HG03575 (cell line): ENCODE data around the gene RPL19.

Source experiments
- ATAC-seq: cut with Tn5 transposase; IDR thresholded peaks from one replicate; pipeline ENCODE4 v1.9.1; 2021; ENCODE audit not compliant: unreplicated experiment, insufficient number of reproducible peaks, low FRiP score; ENCODE audit errors: extremely low read depth

The RPL19 gene

DNA sequence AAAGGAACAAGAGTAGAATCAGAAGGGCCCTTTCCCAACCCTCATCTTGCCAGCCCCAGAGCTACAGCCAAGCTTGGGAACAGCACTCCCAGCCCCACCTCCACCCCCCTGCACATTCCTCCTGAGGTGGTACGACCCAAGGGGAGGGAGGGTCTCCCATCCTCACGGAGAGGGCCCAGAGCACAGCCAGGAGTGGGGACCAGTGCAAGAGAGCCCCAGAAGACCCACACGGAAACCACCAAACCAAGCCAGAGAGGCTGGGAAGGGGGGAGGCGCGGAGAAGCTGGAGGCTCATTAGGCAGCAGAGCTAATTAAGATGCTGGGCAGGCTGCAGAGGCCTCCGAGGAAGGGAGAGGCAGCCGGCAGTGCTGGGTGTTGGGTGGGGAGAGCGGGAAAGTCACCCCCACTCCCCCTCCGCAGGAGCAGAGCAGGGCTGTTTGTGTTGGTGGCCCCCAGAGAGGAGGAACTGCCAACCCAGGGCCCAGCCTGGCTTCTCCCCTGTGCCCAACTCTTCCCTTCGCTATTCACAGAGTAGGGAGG lies 5.0 kb upstream of the RPL19 start:
- no peak for ATAC-seq

- ATAC-seq, result no peak
Observed at GRCh38 chr17:39195568-39196160, 4.4 kb upstream of the RPL19 start.

- no peak for ATAC-seq
Observed at GRCh38 chr17:39196241-39196807, 3.8 kb upstream of the RPL19 start.

DNA sequence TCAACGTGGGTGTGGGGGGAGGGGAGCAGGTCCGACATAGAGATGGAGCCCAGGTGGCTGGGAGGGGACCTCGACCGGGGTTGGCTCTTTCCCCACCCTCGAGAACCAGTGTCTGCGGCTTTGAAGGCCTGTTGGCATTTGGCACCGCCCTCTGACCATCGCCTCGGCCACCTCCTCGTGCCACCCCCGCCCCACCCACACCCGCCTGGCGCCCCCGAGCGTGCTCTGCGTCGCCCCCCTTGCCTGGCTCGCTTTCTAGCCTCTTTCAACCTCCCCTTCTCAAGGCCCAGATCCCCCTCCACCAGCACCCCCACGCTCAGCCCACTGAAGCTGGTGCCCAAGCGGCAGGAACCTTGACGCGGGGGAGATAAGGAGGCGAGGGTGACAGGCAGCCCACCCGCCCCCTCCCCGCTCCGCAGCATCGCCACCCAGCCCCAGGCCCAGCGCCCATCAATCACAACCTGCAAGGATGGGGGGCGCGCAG lies 3.2 kb upstream of the RPL19 start:
- ATAC-seq, result no peak

- no peak for ATAC-seq
Observed at GRCh38 chr17:39197380-39198185, 2.5 kb upstream of the RPL19 start, which contains the start of gene CACNB1. TSS of gene CACNB1 (minus strand) at chr17:39197669. CDS start at chr17:39197495, 174 bp downstream.

GRCh38 chr17:39198186-39198566 lies 1.9 kb upstream of the RPL19 start:
- no peak for ATAC-seq

DNA sequence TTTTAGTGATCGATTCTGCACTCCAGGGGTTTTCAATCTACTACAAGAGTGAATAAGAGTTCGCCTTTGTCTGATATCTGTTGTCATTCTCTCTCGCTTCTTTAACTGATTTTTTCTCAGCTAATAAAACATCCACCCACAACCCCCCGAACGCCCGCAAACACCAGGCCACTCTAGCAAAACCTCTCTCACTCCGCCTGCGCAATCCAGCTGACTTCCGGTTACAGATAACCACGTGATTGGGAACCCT lies 338 bp upstream of the RPL19 start:
- no peak for ATAC-seq

- no peak for ATAC-seq
Observed at GRCh38 chr17:39200957-39201510, 951 bp downstream of the RPL19 start.

DNA sequence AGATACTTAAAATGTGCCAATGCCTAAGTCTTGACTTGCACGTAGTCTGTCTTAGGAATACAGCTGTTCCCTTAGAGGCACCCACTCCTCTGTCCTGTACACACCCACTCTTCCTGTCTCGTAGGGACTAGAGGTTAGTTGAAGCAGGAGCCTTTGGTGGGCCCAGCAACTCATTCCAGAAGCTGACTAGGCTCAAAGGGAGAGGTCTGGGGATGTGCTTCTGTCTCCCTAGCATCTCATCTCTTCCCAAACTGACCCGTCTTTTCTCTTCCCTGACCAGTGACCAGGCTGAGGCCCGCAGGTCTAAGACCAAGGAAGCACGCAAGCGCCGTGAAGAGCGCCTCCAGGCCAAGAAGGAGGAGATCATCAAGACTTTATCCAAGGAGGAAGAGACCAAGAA lies 4.2 kb downstream of the RPL19 start:
- ATAC-seq, result no peak

GRCh38 chr17:39205112-39205526 lies 5.0 kb downstream of the RPL19 start:
- no peak for ATAC-seq

GRCh38 chr17:39208136-39208535 lies 8.1 kb downstream of the RPL19 start:
- no peak for ATAC-seq

DNA sequence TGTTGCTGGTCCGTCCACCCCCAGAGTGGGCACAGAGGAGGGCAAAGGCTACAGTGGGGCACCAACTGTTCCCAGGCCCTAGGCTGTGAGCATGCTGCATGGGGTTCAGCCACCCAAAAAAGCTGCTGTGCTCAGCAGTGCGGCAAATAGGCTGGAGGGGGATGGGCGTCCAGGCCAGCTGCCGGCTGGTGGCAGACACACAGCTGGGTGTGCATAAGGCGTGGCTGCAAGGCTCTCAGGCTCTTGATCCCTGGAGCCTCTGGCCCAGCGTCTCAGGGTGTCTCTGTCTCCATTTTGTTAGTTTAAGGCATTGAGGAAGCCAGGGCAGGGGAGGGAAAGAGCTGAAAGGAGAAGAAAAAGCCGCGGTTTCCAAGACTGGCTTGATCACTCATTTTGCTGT lies 8.8 kb downstream of the RPL19 start:
- no peak for ATAC-seq

DNA sequence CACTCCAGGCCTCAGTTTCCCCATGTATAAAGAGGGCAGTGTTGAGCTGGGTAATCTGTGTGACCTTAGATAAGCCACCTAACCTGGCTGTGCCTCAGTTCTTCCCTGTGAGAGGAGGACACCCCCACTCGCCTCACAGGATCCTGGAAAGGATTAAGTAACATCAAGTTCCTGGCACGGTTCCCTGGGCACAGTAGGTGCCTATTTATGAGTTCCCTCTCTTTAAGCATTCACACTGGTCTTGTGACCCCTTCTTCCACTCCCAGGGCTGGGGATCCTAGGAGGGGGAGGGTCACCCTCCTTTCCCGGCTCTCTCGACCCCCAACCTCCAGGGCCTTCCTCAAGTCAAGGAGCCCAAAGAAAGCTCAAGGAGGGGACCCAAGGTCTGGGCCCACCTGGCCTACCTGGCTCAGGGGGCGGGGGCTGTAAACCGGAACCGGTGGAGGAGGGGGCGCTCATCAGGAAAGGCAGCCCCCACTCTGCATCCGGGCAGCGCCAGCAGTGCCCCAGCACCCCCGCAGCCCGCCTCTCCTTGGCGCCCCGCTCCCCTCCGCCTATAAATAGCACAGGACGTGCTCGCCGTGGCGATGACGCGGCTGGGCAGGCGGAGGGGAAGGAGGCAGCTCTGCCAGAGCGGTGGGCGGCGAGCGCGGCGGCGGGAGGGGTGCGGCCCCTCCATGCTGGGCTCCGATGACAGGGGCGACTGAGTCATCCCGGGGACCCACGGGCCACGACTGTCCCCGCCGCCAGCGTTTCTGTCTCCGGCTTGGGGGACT lies 9.4 kb downstream of the RPL19 start:
- ATAC-seq, result no peak

GRCh38 chr17:39210093-39210434 lies 10.0 kb downstream of the RPL19 start:
- ATAC-seq, result no peak

- no peak for ATAC-seq
Observed at GRCh38 chr17:39212195-39212810, 12.2 kb downstream of the RPL19 start.

- no peak for ATAC-seq
Observed at GRCh38 chr17:39212841-39213480, 12.9 kb downstream of the RPL19 start.

DNA sequence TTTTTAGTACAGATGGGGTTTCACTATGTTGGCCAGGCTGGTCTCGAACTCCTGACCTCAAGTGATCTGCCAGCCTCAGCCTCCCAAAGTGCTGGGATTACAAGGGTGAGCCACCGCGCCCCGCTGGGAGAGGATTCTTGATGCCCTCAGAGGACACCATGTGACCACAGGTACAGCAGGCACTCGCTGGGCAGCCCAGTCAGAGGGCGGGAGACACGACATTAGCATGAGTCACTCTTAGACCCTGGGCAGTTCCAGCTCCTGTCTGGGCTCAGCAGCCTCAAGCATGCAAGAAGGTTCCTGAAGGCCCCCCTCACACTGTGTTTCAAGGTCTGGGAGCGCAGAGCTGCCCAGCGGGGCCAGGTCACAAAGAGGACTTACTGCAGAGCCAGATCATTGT lies 13.8 kb downstream of the RPL19 start:
- ATAC-seq, result no peak

GRCh38 chr17:39217734-39218369 lies 17.8 kb downstream of the RPL19 start:
- ATAC-seq, result no peak
